ENCODE measurements around the gene GVQW3. TPM values are rescaled to one million over a fixed set of nuclear protein-coding genes. Genes with fewer than 3 reads are reported as not detected.
A peak's percentile ranks its signal among the peaks of the same experiment; 100 is the strongest.

GVQW3 gene
- total RNA-seq (2022) (13.0 and 15.8 TPM in 2 replicates), Bru-seq, nascent RNA (percentile 66 among the genes with signal in this experiment), BruChase-seq, experiment 1, labeled RNA remaining after a 2-hour chase (percentile 71 among the genes with signal in this experiment), BruChase-seq, experiment 2, labeled RNA remaining after a 6-hour chase (percentile 60 among the genes with signal in this experiment)
- long read RNA-seq, partial matches to known transcripts: 1 of 7 reads
- long read RNA-seq, other reads (novel, unspliced or antisense): 3 of 7 reads

DNA sequence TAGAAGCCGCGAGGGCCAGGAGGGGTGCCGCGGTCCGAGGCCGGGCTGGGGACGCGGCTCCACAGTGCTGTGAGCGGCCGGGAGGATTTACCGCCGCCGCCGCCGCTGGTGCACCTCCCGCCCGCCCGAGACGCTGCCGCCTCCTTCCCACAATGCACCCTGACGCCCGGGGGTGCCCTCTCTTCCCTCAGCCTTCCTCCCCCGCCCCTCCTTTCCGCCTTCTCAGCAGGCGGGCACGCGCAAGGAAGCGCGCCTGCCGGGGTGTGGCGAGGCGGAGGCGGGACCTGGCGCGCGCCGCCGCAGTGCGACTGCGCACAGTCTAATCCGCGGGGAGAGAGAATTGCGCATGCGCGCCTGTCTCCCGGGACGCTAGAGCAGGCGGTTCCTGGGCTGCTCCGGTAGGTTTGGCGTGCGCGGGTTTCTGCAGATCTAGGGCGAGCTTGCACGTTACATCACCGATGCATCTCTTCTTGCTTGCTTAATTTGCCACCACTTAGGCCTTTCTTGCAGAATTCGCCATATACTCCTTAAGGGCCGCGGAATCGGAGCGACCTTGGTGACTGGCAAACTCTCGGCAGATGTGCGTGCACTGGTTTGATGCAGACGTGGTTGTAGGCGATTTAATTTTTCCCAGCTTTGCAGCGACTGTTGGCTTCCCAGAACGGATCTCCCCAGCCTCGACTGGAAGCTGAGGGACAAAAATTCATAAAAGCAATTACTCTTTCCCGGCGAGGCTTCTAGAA is at the start of gene GVQW3, which contains the start of gene THAP12:
TSS of gene GVQW3 (plus strand) at position 347 of the 743 bp plus-strand sequence. CDS start 506 bp downstream, outside the sequence.
TSS of gene THAP12 (minus strand) at position 156 of the 743 bp plus-strand sequence. CDS start 296 bp downstream, outside the sequence.
- CTCF ChIA-PET: interaction anchor here (0.6 to 1.7 kb wide), 3 partner anchors 52 to 483 kb away, joined by 3 to 10 read pairs (median 5); no protein-coding TSS in a partner anchor
- no peaks in the 10 kb centered on the region for H3K27me3 ChIP-seq (replicated peaks; ENCODE audit: control insufficient read depth, insufficient read depth, low read length)
- Mint-ChIP-seq H3K4me1 (ENCODE audit: low read depth, unreplicated experiment) (peaks cover 41% of the 10 kb centered on the region), H3K27ac (ENCODE audit: unreplicated experiment) (peak within 1 kb of the TSS; percentile 68), H3K9me3 (ENCODE audit: unreplicated experiment) (no peaks in the 10 kb centered on the region), H3K4me3 (ENCODE audit: unreplicated experiment) (peak within 1 kb of the TSS; percentile 92), H3K36me3 (ENCODE audit: insufficient read depth, unreplicated experiment) (peaks cover 22% of the 10 kb centered on the region), H3K27me3 (ENCODE audit: insufficient read depth, unreplicated experiment) (no peaks in the 10 kb centered on the region)
- POLR2A ChIA-PET: interaction anchor here (0.6 to 0.8 kb wide), 2 partner anchors 26 to 52 kb away, joined by 3 to 7 read pairs; no protein-coding TSS in a partner anchor
- H3K4me1 ChIP-seq: peaks cover 28% of the 10 kb centered on the region
- peak; percentile 100 for DNase-seq
- intact Hi-C loops (cut with micrococcal nuclease; ENCODE audit: unreplicated experiment): loop anchor here (1.0 to 2.0 kb wide), 5 partner anchors 52 to 170 kb away; no protein-coding TSS in a partner anchor
- TF ChIP-seq, protein P1, sequence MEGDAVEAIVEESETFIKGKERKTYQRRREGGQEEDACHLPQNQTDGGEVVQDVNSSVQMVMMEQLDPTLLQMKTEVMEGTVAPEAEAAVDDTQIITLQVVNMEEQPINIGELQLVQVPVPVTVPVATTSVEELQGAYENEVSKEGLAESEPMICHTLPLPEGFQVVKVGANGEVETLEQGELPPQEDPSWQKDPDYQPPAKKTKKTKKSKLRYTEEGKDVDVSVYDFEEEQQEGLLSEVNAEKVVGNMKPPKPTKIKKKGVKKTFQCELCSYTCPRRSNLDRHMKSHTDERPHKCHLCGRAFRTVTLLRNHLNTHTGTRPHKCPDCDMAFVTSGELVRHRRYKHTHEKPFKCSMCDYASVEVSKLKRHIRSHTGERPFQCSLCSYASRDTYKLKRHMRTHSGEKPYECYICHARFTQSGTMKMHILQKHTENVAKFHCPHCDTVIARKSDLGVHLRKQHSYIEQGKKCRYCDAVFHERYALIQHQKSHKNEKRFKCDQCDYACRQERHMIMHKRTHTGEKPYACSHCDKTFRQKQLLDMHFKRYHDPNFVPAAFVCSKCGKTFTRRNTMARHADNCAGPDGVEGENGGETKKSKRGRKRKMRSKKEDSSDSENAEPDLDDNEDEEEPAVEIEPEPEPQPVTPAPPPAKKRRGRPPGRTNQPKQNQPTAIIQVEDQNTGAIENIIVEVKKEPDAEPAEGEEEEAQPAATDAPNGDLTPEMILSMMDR (IDR thresholded peaks at IDR 0.05; ENCODE audit: insufficient read depth in 1 of 2, low read depth in 1 of 2, low read length in 1 of 2, severe bottlenecking in 1 of 2, unreplicated experiment in 1 of 2): peak in 1 of 2 experiments; percentile 27
- H3K4me3 ChIP-seq (ENCODE audit: low read depth, low read length): peak within 1 kb of the TSS; percentile 75
- no peaks in the 10 kb centered on the region for H3K9me3 ChIP-seq
- no TSS peak for BruUV-seq (replicated peaks)
- H3K36me3 ChIP-seq (ENCODE audit: control insufficient read depth, insufficient read depth, low read length): no peaks in the 10 kb centered on the region

DNA sequence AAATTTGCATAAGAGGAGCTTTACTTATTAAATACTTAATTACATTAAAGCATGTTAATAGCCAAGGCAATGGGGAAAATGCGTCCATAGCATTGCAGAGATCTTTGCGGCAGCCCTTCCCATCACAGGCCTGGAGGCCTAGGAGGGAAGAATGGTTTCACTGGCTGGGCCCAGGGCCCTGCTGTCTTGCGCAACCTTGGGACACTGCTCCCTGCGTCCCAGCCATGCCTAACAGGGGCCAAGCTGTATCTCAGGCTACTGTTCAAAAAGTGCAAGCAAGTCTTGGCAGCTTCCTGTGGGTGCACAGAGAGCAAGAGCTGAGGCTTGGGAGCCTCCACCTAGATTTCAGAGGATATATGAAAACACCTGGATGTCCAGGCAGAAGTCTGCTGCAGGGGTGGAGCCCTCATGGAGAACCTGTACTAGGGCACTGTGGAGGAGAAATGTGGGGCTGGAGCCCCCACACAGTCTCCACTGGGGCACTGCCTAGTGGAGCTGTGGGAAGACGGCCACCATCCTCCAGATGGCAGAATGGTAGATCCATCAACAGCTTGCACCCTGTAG is 46.2 kb upstream of the GVQW3 start:
- peaks cover 40% of the 10 kb centered on the region for H3K9me3 ChIP-seq
- no peaks in the 10 kb centered on the region for H3K27me3 ChIP-seq (replicated peaks; ENCODE audit: control insufficient read depth, insufficient read depth, low read length)
- no TSS peak for BruUV-seq (replicated peaks)
- Mint-ChIP-seq H3K4me3 (ENCODE audit: unreplicated experiment) (no peak overlapping the region), H3K36me3 (ENCODE audit: insufficient read depth, unreplicated experiment) (peaks cover 4% of the 10 kb centered on the region), H3K9me3 (ENCODE audit: unreplicated experiment) (peaks cover 37% of the 10 kb centered on the region), H3K27me3 (ENCODE audit: insufficient read depth, unreplicated experiment) (no peaks in the 10 kb centered on the region), H3K27ac (ENCODE audit: unreplicated experiment) (no peak overlapping the region), H3K4me1 (ENCODE audit: low read depth, unreplicated experiment) (peaks cover 11% of the 10 kb centered on the region)
- TF ChIP-seq, protein P1 (IDR thresholded peaks at IDR 0.05; ENCODE audit: insufficient read depth in 1 of 2, low read depth in 1 of 2, low read length in 1 of 2, severe bottlenecking in 1 of 2, unreplicated experiment in 1 of 2): no peak
- no peak overlapping the region for H3K4me3 ChIP-seq (ENCODE audit: low read depth, low read length)
- CTCF ChIA-PET: no interaction called here
- H3K4me1 ChIP-seq: peaks cover 8% of the 10 kb centered on the region
- no peaks in the 10 kb centered on the region for H3K36me3 ChIP-seq (ENCODE audit: control insufficient read depth, insufficient read depth, low read length)
- intact Hi-C loops (cut with micrococcal nuclease; ENCODE audit: unreplicated experiment): no loop called here
- POLR2A ChIA-PET: no interaction called here
- DNase-seq: peak; percentile 35 to 48

DNA sequence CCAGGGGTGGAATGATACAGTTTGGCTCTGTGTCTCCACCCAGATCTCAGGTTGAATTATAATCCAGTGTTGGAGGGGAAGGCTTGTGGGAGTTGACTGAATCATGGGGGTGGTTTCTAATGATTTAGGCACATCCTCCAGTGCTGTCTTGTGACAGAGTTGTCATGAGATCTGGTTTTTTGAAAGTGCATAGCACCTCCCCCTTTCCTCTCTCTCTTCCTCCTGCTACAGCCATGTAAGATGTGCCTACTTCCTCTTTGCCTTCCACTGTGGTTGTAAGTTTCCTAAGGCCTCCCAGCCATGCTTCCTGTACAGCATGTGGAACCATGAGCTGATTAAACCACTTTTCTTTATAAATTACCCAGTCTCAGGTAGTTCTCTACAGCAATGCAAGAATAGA is 45.3 kb upstream of the GVQW3 start:
- Histone ChIP-seq H3K36me3 (ENCODE audit: control insufficient read depth, insufficient read depth, low read length) (no peaks in the 10 kb centered on the region), H3K27me3 (replicated peaks; ENCODE audit: control insufficient read depth, insufficient read depth, low read length) (no peaks in the 10 kb centered on the region), H3K4me1 (no peaks in the 10 kb centered on the region), H3K4me3 (ENCODE audit: low read depth, low read length) (no peak overlapping the region), H3K9me3 (peaks cover 40% of the 10 kb centered on the region)
- Mint-ChIP-seq H3K27me3 (ENCODE audit: insufficient read depth, unreplicated experiment) (no peaks in the 10 kb centered on the region), H3K4me3 (ENCODE audit: unreplicated experiment) (no peak overlapping the region), H3K27ac (ENCODE audit: unreplicated experiment) (no peak overlapping the region), H3K4me1 (ENCODE audit: low read depth, unreplicated experiment) (peaks cover 2% of the 10 kb centered on the region), H3K9me3 (ENCODE audit: unreplicated experiment) (peaks cover 37% of the 10 kb centered on the region), H3K36me3 (ENCODE audit: insufficient read depth, unreplicated experiment) (peaks cover 4% of the 10 kb centered on the region)
- CTCF ChIA-PET: no interaction called here
- no peak for DNase-seq
- no TSS peak for BruUV-seq (replicated peaks)
- POLR2A ChIA-PET: no interaction called here
- TF ChIP-seq, protein P1 (IDR thresholded peaks at IDR 0.05; ENCODE audit: insufficient read depth in 1 of 2, low read depth in 1 of 2, low read length in 1 of 2, severe bottlenecking in 1 of 2, unreplicated experiment in 1 of 2): no peak
- intact Hi-C loops (cut with micrococcal nuclease; ENCODE audit: unreplicated experiment): no loop called here

Measured in Caco-2 (cell line).